ENCODE data around the gene SPDYE1.
"Not testable (repeated sequence)": the region's sequence is repeated elsewhere in the genome, so short reads cannot be mapped to it uniquely, and the experiment has no call there.

SPDYE1 gene

DNA sequence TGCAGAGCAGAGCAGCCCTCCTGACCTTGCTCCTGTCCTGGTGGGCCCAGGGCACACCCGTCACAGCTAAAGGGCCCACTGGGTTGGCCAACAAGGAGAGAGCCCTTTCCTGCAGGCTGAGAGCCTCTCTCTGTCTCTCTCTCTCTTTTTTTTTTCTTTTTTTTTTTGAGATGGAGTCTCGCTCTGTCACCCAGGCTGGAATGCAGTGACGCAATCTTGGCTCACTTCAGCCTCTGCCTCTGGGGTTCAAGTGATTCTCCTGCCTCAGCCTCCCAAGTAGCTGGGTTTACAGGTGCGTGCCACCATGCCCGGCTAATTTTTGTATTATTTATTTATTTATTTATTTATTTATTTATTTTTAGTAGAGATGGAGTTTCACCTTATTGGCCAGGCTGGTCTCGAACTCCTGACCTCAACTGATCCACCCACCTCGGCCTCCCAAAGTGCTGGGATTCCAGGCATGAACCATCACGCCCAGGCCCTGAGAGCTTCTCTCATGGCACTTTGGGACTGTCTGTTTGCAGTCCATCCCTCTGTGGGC is 23.6 kb upstream of the SPDYE1 start:
- H4K20me1 ChIP-seq; H3K27me3 ChIP-seq; H3K4me3 ChIP-seq; H3K36me3 ChIP-seq; H3K9me3 ChIP-seq (replicated peaks in 1 of 11): not testable (repeated sequence)
- TF ChIP-seq Cebpa-rat (IDR thresholded peaks at IDR 0.05): peak in 3 of 11 experiments; percentile 18 to 61 (median 42); a peak in 2 of 22 replicates
- peak overlapping the region in 6 of 11 experiments; percentile 35 to 65 (median 62); a peak in 10 of 22 replicates for H3K27ac ChIP-seq
- H3K9ac ChIP-seq: peak overlapping the region in 3 of 11 experiments; percentile 42 to 50 (median 50); a peak in 5 of 22 replicates
- peak overlapping the region in 8 of 11 experiments; percentile 38 to 66 (median 50); a peak in 13 of 22 replicates for H3K4me2 ChIP-seq
- H3K4me1 ChIP-seq: peaks cover 0 to 33% (median 28%) of the 10 kb centered on the region in 10 experiments; a peak in 13 of 20 replicates

DNA sequence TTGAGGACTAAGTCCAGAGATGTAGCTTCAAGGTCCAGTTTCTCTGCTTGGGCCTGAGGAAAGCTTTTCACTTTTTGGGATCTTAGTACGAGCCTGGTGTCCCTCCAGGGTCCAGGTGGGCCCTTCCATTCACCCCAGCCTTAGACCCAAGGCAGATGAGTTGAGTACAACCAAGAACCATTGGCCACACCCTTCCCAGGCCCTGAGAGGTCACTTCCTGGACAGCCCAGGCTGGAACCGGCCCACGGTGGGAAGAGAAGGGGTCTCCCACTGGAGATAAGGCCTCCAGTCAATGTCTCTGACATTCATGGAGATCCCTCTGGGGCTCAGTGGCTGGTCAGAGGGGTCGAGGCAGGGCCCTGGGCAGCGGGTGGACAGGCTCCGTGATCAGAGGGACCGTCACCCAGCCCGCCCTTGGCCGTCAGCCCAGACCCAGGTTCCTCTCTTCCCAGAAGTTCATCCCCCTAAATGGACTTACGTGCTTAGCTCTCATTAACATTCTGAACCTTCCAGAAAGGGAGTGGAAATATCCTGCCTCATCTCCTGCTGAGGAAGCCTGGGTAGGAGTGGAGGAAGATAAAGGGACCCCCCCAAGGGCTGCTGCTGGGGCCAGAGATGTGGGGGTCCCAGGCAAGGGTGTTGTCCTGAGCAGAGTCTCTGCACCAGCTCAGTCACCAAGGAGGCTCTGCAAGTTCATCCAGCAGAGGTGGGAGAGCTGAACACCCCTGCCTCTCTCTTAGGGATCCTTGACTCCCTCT is 22.8 kb upstream of the SPDYE1 start:
- not testable (repeated sequence) for H4K20me1 ChIP-seq; H3K9me3 ChIP-seq (replicated peaks in 1 of 11); H3K9ac ChIP-seq; H3K27me3 ChIP-seq; H3K36me3 ChIP-seq; H3K4me3 ChIP-seq
- H3K27ac ChIP-seq: peak overlapping the region in 6 of 11 experiments; percentile 9 to 65 (median 58); a peak in 10 of 22 replicates
- peak overlapping the region in 7 of 11 experiments; percentile 17 to 66 (median 28); a peak in 10 of 22 replicates for H3K4me2 ChIP-seq
- H3K4me1 ChIP-seq: peaks cover 0 to 33% (median 28%) of the 10 kb centered on the region in 10 experiments; a peak in 13 of 20 replicates

DNA sequence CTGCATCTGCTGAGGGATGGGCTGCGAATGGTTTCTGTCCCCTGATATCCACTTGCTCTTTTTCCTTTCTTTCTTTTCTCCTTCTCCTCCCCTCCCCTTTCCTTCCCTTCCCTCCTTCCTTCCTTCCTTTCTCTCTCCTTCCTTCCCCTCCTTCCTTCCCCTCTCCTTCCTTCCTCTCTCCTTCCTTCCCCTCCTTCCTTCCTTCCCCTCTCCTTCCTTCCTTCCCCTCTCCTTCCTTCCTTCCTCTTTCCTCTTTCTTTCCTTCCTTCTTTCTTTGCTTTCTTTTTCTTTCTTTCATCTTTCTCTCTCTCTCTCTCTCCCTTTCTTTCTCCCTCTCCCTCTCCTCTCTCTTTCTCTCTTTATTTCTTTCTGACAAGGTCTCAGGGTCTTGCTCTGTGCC is 20.2 kb upstream of the SPDYE1 start:
- Histone ChIP-seq H3K4me1 (peaks cover 0 to 46% (median 40%) of the 10 kb centered on the region in 10 experiments; a peak in 16 of 20 replicates), H3K9me3 (replicated peaks in 1 of 11) (no peaks in the 10 kb centered on the region), H3K4me3 (no peak overlapping the region), H3K27me3 (no peaks in the 10 kb centered on the region), H4K20me1 (no peaks in the 10 kb centered on the region), H3K9ac (no peak overlapping the region), H3K4me2 (peak overlapping the region in 6 of 11 experiments; percentile 2 to 52 (median 28); a peak in 7 of 22 replicates), H3K36me3 (no peaks in the 10 kb centered on the region), H3K27ac (peak overlapping the region in 1 of 11 experiments; percentile 44; a peak in 1 of 22 replicates)
- no peak for TF ChIP-seq Cebpa-rat (IDR thresholded peaks at IDR 0.05)

DNA sequence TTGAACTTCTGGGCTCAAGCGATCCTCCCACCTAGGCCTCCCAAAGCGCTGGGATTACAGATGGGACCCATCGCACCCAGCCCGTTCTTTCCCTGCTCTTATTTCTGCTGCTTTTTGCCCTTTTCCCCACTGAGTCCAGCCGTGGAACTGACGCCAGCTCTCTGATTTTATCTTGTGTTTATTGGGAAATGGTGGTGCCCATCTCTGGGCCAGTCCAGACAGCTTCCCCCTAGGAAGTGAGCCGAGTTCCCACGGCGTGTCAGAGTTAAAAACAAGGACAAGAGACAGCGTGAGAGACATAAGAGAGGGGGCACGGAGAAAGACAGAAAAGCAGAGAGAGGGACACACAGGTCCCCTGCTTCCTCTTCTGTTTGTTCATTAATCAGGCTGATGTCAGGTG is 19.6 kb upstream of the SPDYE1 start:
- not testable (repeated sequence) for H4K20me1 ChIP-seq; H3K9ac ChIP-seq; H3K4me2 ChIP-seq; H3K4me3 ChIP-seq; H3K27me3 ChIP-seq; H3K27ac ChIP-seq; H3K9me3 ChIP-seq (replicated peaks in 1 of 11); H3K36me3 ChIP-seq
- peaks cover 0 to 45% (median 39%) of the 10 kb centered on the region in 10 experiments; a peak in 16 of 20 replicates for H3K4me1 ChIP-seq

- peak overlapping the region in 6 of 11 experiments; percentile 18 to 65 (median 53); a peak in 10 of 22 replicates for H3K27ac ChIP-seq
- not testable (repeated sequence) for H4K20me1 ChIP-seq
Measured at GRCh38 chr7:43982848-43983247, 14.8 kb upstream of the SPDYE1 start.

GRCh38 chr7:43983736-43984135 is 14.0 kb upstream of the SPDYE1 start:
- H3K9ac ChIP-seq; H3K36me3 ChIP-seq; H4K20me1 ChIP-seq; H3K27me3 ChIP-seq; H3K4me3 ChIP-seq; H3K9me3 ChIP-seq (replicated peaks in 1 of 11): not testable (repeated sequence)
- Histone ChIP-seq H3K4me1 (peaks cover 0 to 39% (median 26%) of the 10 kb centered on the region in 10 experiments; a peak in 16 of 20 replicates), H3K4me2 (peak overlapping the region in 5 of 11 experiments; percentile 15 to 71 (median 50); a peak in 5 of 22 replicates), H3K27ac (peak overlapping the region in 2 of 11 experiments; percentile 48 to 65; a peak in 3 of 22 replicates)

More at GRCh38 chr7:43982848-43983247, 14.8 kb upstream of the SPDYE1 start:
- H3K36me3 ChIP-seq; H3K27me3 ChIP-seq; H3K9ac ChIP-seq; H3K4me3 ChIP-seq; H3K9me3 ChIP-seq (replicated peaks in 1 of 11): not testable (repeated sequence)
- H3K4me1 ChIP-seq: peaks cover 0 to 39% (median 26%) of the 10 kb centered on the region in 10 experiments; a peak in 16 of 20 replicates
- H3K4me2 ChIP-seq: peak overlapping the region in 6 of 11 experiments; percentile 15 to 71 (median 47); a peak in 11 of 22 replicates

GRCh38 chr7:43985904-43986864 is 11.5 kb upstream of the SPDYE1 start:
- Histone ChIP-seq H3K4me1 (peaks cover 0 to 38% (median 26%) of the 10 kb centered on the region in 10 experiments; a peak in 16 of 20 replicates), H3K4me2 (peak overlapping the region in 4 of 11 experiments; percentile 32 to 45 (median 35); a peak in 4 of 22 replicates)
- not testable (repeated sequence) for H3K9me3 ChIP-seq (replicated peaks in 1 of 11); H3K27me3 ChIP-seq; H3K27ac ChIP-seq; H4K20me1 ChIP-seq; H3K9ac ChIP-seq; H3K36me3 ChIP-seq; H3K4me3 ChIP-seq

DNA sequence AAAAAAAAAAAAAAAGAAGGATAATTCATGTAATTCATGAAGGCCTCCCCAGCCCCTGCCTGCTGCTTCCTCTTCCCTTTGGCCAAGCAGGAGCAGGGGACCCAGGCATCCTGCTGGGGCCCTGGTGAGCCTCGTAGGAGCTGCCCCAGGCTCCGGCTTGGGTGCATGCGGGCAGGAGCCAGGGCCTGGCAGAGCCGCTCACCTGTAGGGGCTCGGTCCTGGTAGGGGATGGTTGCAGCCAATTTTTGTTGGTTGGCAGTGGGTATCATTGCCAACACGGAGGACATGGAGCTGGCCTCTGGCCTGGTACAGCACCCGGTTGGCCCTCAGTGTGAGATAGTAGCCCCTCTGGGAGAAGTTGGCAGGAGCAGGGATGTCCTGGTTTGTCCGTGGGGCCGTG is 10.2 kb upstream of the SPDYE1 start:
- H3K9ac ChIP-seq; H3K36me3 ChIP-seq; H3K27ac ChIP-seq; H4K20me1 ChIP-seq; H3K4me2 ChIP-seq; H3K4me3 ChIP-seq; H3K9me3 ChIP-seq (replicated peaks in 1 of 11); H3K27me3 ChIP-seq: not testable (repeated sequence)
- peaks cover 0 to 27% (median 14%) of the 10 kb centered on the region in 10 experiments; a peak in 16 of 20 replicates for H3K4me1 ChIP-seq

DNA sequence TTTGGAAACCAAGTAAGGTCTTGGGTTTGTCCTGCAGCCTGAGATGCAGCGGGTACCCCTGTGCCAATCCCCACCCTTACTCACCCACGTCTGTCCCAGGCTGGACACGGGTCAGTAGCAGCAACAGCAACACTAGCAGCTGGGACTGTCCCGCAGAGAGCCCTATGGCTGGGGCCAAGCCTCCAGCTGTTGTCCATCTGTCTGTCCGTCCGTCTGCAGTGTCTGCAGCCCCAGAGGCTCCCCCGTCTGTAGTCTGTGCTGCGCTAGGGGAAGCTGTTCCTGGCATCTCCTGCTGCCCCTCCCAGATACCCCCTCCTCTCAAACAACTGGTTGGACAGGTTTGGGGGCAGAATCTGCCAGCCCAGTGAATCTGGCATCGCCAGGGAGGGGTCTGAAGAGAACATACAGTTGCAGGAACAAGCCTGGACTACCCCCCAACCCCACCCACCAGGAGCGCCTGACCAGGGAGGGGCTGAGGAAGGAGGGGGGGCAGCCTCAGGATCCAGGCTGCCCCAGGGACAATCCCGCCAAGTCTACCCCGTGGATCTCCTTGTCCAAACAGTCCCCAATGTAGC is 7.6 kb upstream of the SPDYE1 start:
- not testable (repeated sequence) for H3K4me2 ChIP-seq; H3K4me3 ChIP-seq; H3K27me3 ChIP-seq; H4K20me1 ChIP-seq; H3K27ac ChIP-seq; H3K9me3 ChIP-seq (replicated peaks in 1 of 11); H3K9ac ChIP-seq; H3K36me3 ChIP-seq
- H3K4me1 ChIP-seq: peaks cover 9 to 14% (median 13%) of the 10 kb centered on the region in 10 experiments; a peak in 19 of 20 replicates

- not testable (repeated sequence) for H3K9ac ChIP-seq; H3K27me3 ChIP-seq; H3K36me3 ChIP-seq; H3K4me3 ChIP-seq; H3K4me2 ChIP-seq; H3K9me3 ChIP-seq (replicated peaks in 1 of 11); H4K20me1 ChIP-seq; H3K27ac ChIP-seq
- peaks cover 9 to 14% (median 12%) of the 10 kb centered on the region in 10 experiments; a peak in 19 of 20 replicates for H3K4me1 ChIP-seq
Measured at GRCh38 chr7:43990829-43991228, 6.9 kb upstream of the SPDYE1 start.

- H3K4me3 ChIP-seq: not testable (repeated sequence)
Measured at GRCh38 chr7:43992896-43993295, 4.8 kb upstream of the SPDYE1 start.

DNA sequence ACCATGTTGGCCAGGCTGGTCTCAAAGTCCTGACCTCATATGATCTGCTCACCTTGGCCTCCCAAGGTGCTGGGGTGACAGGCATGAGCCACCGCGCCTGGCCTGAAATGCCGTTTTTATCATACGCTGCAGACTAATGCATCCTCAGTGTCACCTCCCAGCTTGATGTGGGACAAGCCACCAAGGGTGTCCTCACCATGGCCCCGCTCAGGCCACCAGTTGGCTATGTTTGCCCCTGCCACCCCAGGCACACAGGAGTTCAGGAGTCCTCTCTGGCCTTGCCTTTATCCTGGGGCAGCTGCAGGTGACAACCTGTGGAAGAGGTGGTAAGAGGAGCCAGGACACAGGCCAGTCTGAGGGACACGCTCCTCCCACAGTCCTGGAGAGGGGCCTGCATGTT is 3.0 kb upstream of the SPDYE1 start:
- H4K20me1 ChIP-seq; H3K36me3 ChIP-seq; H3K4me2 ChIP-seq; H3K9me3 ChIP-seq (replicated peaks in 1 of 11); H3K27ac ChIP-seq; H3K9ac ChIP-seq; H3K27me3 ChIP-seq; H3K4me3 ChIP-seq: not testable (repeated sequence)
- H3K4me1 ChIP-seq: peaks cover 9 to 14% (median 12%) of the 10 kb centered on the region in 10 experiments; a peak in 19 of 20 replicates

More at GRCh38 chr7:43992896-43993295, 4.8 kb upstream of the SPDYE1 start:
- not testable (repeated sequence) for H3K27ac ChIP-seq; H3K27me3 ChIP-seq; H3K36me3 ChIP-seq; H3K9me3 ChIP-seq (replicated peaks in 1 of 11); H4K20me1 ChIP-seq; H3K9ac ChIP-seq
- Histone ChIP-seq H3K4me1 (peaks cover 9 to 14% (median 12%) of the 10 kb centered on the region in 10 experiments; a peak in 19 of 20 replicates), H3K4me2 (peak overlapping the region in 10 of 11 experiments; percentile 22 to 55 (median 38); a peak in 15 of 22 replicates)
